NB4 (cell line): ENCODE data around the gene PCDHA4.
"Not testable (repeated sequence)": the region's sequence is repeated elsewhere in the genome, so short reads cannot be mapped to it uniquely, and the experiment has no call there.

ENCODE experiments used
- CTCF ChIP-seq: IDR thresholded peaks from one replicate; pipeline ENCODE4 v1.5.1; 2012; ENCODE audit warnings: low read depth, low read length
- MAX ChIP-seq: IDR thresholded peaks from 2 replicates; pipeline ENCODE4 v1.6.1; 2011; ENCODE audit warnings: low read depth, low read length
- MYC ChIP-seq: IDR thresholded peaks from 2 replicates; pipeline ENCODE4 v1.6.1; 2011; ENCODE audit warnings: low read depth, low read length
- POLR2A ChIP-seq: IDR thresholded peaks from 2 replicates; pipeline ENCODE4 v1.6.1; 2011; ENCODE audit warnings: mild to moderate bottlenecking; ENCODE audit not compliant: insufficient read length; ENCODE audit errors: extremely low read depth

DNA sequence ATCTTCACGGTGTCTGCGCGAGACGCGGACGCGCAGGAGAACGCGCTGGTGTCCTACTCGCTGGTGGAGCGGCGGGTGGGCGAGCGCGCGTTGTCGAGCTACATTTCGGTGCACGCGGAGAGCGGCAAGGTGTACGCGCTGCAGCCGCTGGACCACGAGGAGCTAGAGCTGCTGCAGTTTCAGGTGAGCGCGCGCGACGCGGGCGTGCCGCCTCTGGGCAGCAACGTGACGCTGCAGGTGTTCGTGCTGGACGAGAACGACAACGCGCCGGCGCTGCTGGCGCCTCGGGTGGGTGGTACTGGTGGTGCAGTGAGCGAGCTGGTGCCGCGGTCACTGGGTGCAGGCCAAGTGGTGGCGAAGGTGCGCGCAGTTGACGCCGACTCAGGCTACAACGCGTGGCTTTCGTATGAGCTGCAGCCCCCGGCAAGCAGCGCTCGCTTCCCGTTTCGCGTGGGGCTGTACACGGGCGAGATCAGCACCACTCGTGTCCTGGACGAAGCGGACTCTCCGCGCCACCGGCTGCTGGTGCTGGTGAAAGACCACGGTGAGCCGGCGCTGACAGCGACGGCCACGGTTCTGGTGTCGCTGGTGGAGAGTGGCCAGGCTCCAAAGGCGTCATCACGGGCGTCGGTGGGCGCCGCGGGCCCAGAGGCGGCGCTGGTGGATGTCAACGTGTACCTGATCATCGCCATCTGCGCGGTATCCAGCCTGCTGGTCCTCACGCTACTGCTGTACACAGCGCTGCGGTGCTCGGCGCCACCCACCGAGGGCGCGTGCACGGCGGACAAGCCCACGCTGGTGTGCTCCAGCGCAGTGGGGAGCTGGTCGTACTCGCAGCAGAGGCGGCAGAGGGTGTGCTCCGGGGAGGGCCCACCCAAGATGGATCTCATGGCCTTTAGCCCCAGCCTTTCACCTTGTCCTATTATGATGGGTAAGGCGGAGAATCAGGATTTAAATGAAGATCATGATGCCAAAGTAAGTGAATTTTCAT lies 22.9 kb downstream of the PCDHA4 start:
- not testable (repeated sequence) for TF ChIP-seq CTCF, MAX, POLR2A, MYC
